OCI-LY7 (cell line): ENCODE results near the gene SIRT5. TPM values are rescaled to one million over a fixed set of nuclear protein-coding genes. Genes with fewer than 3 reads are reported as not detected.
A peak's percentile ranks its signal among the peaks of the same experiment; 100 is the strongest.

ENCODE experiments used
- BruUV-seq: library from RNA; stranded (reverse); fragments of 400-500 nt; replicated peaks from 2 replicates; lab custom pipeline; 2021; lab: Mats Ljungman, UMichigan
- CTCF ChIA-PET: fragments of 300-600 bp; sonication (Branson Sonifier 250); formaldehyde crosslinking; loops from one replicate; lab custom pipeline; 2022; ENCODE audit warnings: antibody characterized with exemption; ENCODE audit not compliant: unreplicated experiment; lab: Charles Lee
- POLR2A ChIA-PET: fragments of 300-600 bp; sonication (Branson Sonifier 250); formaldehyde crosslinking; loops from one replicate; lab custom pipeline; 2022; ENCODE audit warnings: antibody characterized with exemption; lab: Charles Lee
- DNase-seq: peaks from one replicate; pipeline ENCODE4 v3.0.0-alpha.2; 2015; ENCODE audit warnings: low spot score
- H2AFZ ChIP-seq: fragments of 200-600 bp; sonication (generic), shearing (Covaris generic); 2 replicates; pipeline ENCODE4 v1.6.1; 2014; ENCODE audit warnings: mild to moderate bottlenecking, antibody characterized with exemption, low read length, moderate library complexity
- H3K27ac ChIP-seq: fragments of 200-600 bp; sonication (generic); 2 replicates; pipeline ENCODE4 v1.5.1; 2014; ENCODE audit warnings: mixed run types, low read depth, mild to moderate bottlenecking, moderate library complexity, low read length, inconsistent platforms; ENCODE audit not compliant: poor library complexity, severe bottlenecking
- H3K36me3 ChIP-seq: fragments of 200-600 bp; sonication (generic); 2 replicates; pipeline ENCODE4 v1.6.1; 2014; ENCODE audit warnings: mild to moderate bottlenecking, antibody characterized with exemption, low read length, moderate library complexity, mixed read lengths; ENCODE audit not compliant: insufficient read depth
- H3K4me1 ChIP-seq: fragments of 200-600 bp; sonication (generic); 2 replicates; pipeline ENCODE4 v1.5.1; 2014; ENCODE audit warnings: mild to moderate bottlenecking, low read length; ENCODE audit not compliant: insufficient read depth, poor library complexity, severe bottlenecking
- H3K4me2 ChIP-seq: fragments of 200-600 bp; sonication (generic); 2 replicates; pipeline ENCODE4 v1.6.1; 2014; ENCODE audit warnings: mild to moderate bottlenecking, low read length
- H3K4me3 ChIP-seq: fragments of 200-600 bp; sonication (generic); 2 replicates; pipeline ENCODE4 v1.5.1; 2014; ENCODE audit warnings: mild to moderate bottlenecking, low read depth, low read length; ENCODE audit not compliant: poor library complexity, severe bottlenecking
- H3K79me2 ChIP-seq: fragments of 200-600 bp; sonication (generic); 2 replicates; pipeline ENCODE4 v1.6.1; 2016; ENCODE audit warnings: low read depth, mild to moderate bottlenecking, low read length, moderate library complexity, mixed read lengths; ENCODE audit not compliant: insufficient read depth
- H3K9me2 ChIP-seq: fragments of 200-600 bp; sonication (generic); 2 replicates; pipeline ENCODE4 v1.6.1; 2016; ENCODE audit warnings: mild to moderate bottlenecking, low read length, mixed read lengths; ENCODE audit not compliant: insufficient read depth
- H3K9me3 ChIP-seq: fragments of 200-600 bp; sonication (generic); 2 replicates; pipeline ENCODE4 v1.6.1; 2014; ENCODE audit warnings: mild to moderate bottlenecking, mixed run types, low read length, mixed read lengths
- H4K20me1 ChIP-seq: fragments of 200-600 bp; sonication (generic); 2 replicates; pipeline ENCODE4 v1.6.1; 2014; ENCODE audit warnings: mild to moderate bottlenecking, antibody characterized with exemption, low read length, moderate library complexity, mixed read lengths; ENCODE audit not compliant: insufficient read depth
- EZH2phosphoT487 ChIP-seq: fragments of 200-600 bp; sonication (generic); IDR thresholded peaks from 2 replicates; pipeline ENCODE4 v1.6.1; 2018; ENCODE audit warnings: low read depth, borderline replicate concordance, mild to moderate bottlenecking, mixed run types, antibody characterized with exemption, low read length, moderate library complexity, mixed read lengths
- intact Hi-C: fragments of 100-400 bp; cut with micrococcal nuclease; formaldehyde crosslinking; loops from one replicate; pipeline ENCODE4 v1.10.0; 2022; ENCODE audit not compliant: unreplicated experiment
- total RNA-seq, 2 experiments: library from RNA; depleted of rRNA in 1 of 2; stranded (reverse); fragments of >200 nt in 1 of 2; shearing (Covaris generic) in 1 of 2; gene quantifications; 2 replicates each; pipeline ENCODE4 v1.2.3, GENCODE V29; 2014 to 2022
- TF ChIP-seq, protein P1 (sequence below): fragments of 200-600 bp; sonication (generic); conservative IDR thresholded peaks from 2 replicates; pipeline ENCODE4 v1.5.1; 2014; ENCODE audit warnings: mild to moderate bottlenecking, antibody characterized with exemption, low read length, moderate library complexity, mixed read lengths

The SIRT5 gene
- total RNA-seq, 2 experiments from 2014 or later = 17.6 to 23.6 TPM

DNA sequence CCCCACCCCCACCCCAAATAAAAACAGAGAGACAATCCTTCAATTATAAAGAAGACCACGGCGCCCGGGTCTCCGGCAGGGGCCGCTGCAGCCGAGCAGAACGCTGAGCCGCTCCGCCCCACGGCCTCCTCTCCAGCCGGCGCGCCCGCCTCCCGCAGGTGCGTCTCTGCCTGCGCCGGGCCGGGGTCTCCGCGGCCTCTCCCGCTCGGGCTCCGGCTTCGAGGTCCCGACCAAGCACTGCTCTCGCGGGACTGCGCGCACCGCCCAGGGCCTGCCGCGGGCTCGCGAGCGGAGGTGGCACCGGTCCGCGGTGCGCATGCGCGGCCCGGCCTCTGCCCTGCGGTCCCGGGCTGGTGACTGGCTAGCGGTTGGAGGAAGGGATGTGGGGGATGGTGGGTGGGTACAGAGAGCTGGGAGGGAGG, 241 bp upstream of the SIRT5 start:
- peaks cover 18% of the 10 kb centered on the region for H3K9me3 ChIP-seq
- H2AFZ ChIP-seq = peak overlapping the region; percentile 91; the same call in 1 of the 2 replicates
- ChIA-PET POLR2A (interaction anchor here (0.6 to 5.3 kb wide), 19 partner anchors 12 to 275 kb away, joined by 3 to 39 read pairs (median 5); partner anchors contain the start of genes NOL7 and TBC1D7), CTCF (interaction anchor here (0.7 to 1.4 kb wide), 9 partner anchors 12 to 122 kb away, joined by 3 to 6 read pairs (median 5); no protein-coding TSS in a partner anchor)
- no peaks in the 10 kb centered on the region for H4K20me1 ChIP-seq
- peaks cover 23% of the 10 kb centered on the region for H3K4me1 ChIP-seq
- no peak for TF ChIP-seq EZH2phosphoT487
- TF ChIP-seq, protein P1, sequence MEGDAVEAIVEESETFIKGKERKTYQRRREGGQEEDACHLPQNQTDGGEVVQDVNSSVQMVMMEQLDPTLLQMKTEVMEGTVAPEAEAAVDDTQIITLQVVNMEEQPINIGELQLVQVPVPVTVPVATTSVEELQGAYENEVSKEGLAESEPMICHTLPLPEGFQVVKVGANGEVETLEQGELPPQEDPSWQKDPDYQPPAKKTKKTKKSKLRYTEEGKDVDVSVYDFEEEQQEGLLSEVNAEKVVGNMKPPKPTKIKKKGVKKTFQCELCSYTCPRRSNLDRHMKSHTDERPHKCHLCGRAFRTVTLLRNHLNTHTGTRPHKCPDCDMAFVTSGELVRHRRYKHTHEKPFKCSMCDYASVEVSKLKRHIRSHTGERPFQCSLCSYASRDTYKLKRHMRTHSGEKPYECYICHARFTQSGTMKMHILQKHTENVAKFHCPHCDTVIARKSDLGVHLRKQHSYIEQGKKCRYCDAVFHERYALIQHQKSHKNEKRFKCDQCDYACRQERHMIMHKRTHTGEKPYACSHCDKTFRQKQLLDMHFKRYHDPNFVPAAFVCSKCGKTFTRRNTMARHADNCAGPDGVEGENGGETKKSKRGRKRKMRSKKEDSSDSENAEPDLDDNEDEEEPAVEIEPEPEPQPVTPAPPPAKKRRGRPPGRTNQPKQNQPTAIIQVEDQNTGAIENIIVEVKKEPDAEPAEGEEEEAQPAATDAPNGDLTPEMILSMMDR = peak; percentile 64
- H3K27ac ChIP-seq = peak overlapping the region; percentile 89
- peaks cover 8% of the 10 kb centered on the region for H3K36me3 ChIP-seq
- peaks cover 16% of the 10 kb centered on the region; the same call in 1 of the 2 replicates for H3K79me2 ChIP-seq
- peak overlapping the region; percentile 96 for H3K4me2 ChIP-seq
- intact Hi-C loops = loop anchor here (1.0 to 2.0 kb wide), 7 partner anchors 41 to 241 kb away; partner anchors contain the start of genes GFOD1, MCUR1, NOL7 and RANBP9
- H3K4me3 ChIP-seq = peak overlapping the region; percentile 76
- H3K9me2 ChIP-seq = no peaks in the 10 kb centered on the region
- BruUV-seq = no TSS peak
- peak; percentile 98 for DNase-seq

DNA sequence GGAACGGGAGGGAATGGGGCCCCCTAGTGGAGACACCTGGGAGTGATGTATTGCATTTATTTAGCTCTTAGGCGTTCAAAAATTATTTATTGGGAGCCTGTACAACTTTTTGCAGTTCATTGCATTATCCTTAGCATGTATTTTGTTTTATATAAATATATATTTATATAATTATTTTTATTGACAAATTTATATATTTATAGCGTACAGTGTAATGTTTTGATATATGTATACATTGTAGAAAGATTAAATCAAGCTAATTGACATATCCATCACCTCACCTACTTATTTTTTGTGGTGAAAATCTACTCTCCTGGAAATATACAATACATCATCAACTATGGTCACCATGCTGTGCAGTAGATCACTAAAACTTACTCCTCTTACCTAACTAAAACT, 975 bp downstream of the SIRT5 start:
- Histone ChIP-seq H3K79me2 (peaks cover 16% of the 10 kb centered on the region; the same call in 1 of the 2 replicates), H3K4me2 (peak overlapping the region; percentile 96), H4K20me1 (no peaks in the 10 kb centered on the region), H3K36me3 (peaks cover 8% of the 10 kb centered on the region), H3K27ac (peak overlapping the region; percentile 89), H3K4me1 (peaks cover 23% of the 10 kb centered on the region), H2AFZ (no peak overlapping the region), H3K9me3 (peaks cover 18% of the 10 kb centered on the region), H3K9me2 (no peaks in the 10 kb centered on the region), H3K4me3 (peak overlapping the region; percentile 76)
- TF ChIP-seq EZH2phosphoT487 = no peak
- TF ChIP-seq, protein P1 = peak; percentile 93
- intact Hi-C loops = loop anchor here (1.0 to 5.0 kb wide), 5 partner anchors 121 to 239 kb away; partner anchors contain the start of gene MCUR1
- POLR2A ChIA-PET = interaction anchor here (0.5 to 5.3 kb wide), 13 partner anchors 13 to 248 kb away, joined by 3 to 39 read pairs (median 6); partner anchors contain the start of genes NOL7 and TBC1D7
- DNase-seq = no peak
- CTCF ChIA-PET = interaction anchor here (1.1 to 1.3 kb wide), 2 partner anchors 11 to 38 kb away, joined by 3 to 5 read pairs; no protein-coding TSS in a partner anchor
- no TSS peak for BruUV-seq

DNA sequence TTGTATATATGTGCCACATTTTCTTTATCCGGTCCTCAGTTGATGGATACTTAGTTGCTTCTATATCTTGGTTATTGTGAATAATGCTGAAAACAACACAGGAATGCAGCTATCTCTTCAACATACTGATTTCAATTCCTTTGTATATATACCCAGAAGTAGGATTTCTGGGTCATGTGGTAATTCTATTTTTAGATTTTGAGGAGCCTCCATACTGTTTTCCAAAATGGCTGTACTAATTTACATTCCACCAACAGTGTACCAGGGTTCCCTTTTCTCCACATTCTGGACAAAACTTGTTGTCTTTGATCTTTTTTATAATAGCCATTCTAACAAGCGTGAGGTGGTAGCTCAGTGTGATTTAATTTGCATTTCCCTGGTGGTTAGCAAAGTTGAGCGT, 1.6 kb downstream of the SIRT5 start:
- POLR2A ChIA-PET = interaction anchor here (2.5 to 2.8 kb wide), 2 partner anchors 18 to 39 kb away, joined by 6 to 26 read pairs; partner anchors contain the start of gene NOL7

More for the DNA sequence above, 1.6 kb downstream of the SIRT5 start:
- Histone ChIP-seq H3K9me3 (peaks cover 18% of the 10 kb centered on the region), H3K4me3 (peak overlapping the region; percentile 76), H2AFZ (no peak overlapping the region), H3K4me1 (peaks cover 23% of the 10 kb centered on the region), H3K9me2 (no peaks in the 10 kb centered on the region), H3K36me3 (peaks cover 11% of the 10 kb centered on the region), H4K20me1 (no peaks in the 10 kb centered on the region), H3K79me2 (peaks cover 16% of the 10 kb centered on the region; the same call in 1 of the 2 replicates), H3K27ac (no peak overlapping the region), H3K4me2 (peak overlapping the region; percentile 96)
- BruUV-seq = no TSS peak
- DNase-seq = no peak
- TF ChIP-seq, protein P1 = no peak
- TF ChIP-seq EZH2phosphoT487 = no peak
- intact Hi-C loops = loop anchor here (5.0 kb wide), 1 partner anchor 219 kb away; no protein-coding TSS in a partner anchor
- CTCF ChIA-PET = no interaction called here
